Peyer's patch (tissue), 4 donors: Measurements from ENCODE around the gene DEFB116.

Source experiments
- POLR2A ChIP-seq, 2 donors: fragments of 450-650 bp; IDR thresholded peaks; one replicate each; pipeline ENCODE4 v1.5.1; 2017; ENCODE audit warnings: antibody characterized with exemption in 2 of 2, mild to moderate bottlenecking in 2 of 2, moderate library complexity in 2 of 2
- TF ChIP-seq, protein P1 (sequence below), 6 experiments: fragments of 450-650 bp in 4 of 6; fragments of 200-600 bp in 2 of 6; sonication (generic) in 1 of 6; IDR thresholded peaks; one replicate each; pipeline ENCODE4 v1.5.1; 2017 to 2019; ENCODE audit warnings: antibody characterized with exemption in 6 of 6, mild to moderate bottlenecking in 3 of 6, moderate library complexity in 1 of 6

GRCh38 chr20:31257364-31257763, 51.0 kb downstream of the DEFB116 start, which contains the start of gene DEFB115:
- TF ChIP-seq, protein P1, sequence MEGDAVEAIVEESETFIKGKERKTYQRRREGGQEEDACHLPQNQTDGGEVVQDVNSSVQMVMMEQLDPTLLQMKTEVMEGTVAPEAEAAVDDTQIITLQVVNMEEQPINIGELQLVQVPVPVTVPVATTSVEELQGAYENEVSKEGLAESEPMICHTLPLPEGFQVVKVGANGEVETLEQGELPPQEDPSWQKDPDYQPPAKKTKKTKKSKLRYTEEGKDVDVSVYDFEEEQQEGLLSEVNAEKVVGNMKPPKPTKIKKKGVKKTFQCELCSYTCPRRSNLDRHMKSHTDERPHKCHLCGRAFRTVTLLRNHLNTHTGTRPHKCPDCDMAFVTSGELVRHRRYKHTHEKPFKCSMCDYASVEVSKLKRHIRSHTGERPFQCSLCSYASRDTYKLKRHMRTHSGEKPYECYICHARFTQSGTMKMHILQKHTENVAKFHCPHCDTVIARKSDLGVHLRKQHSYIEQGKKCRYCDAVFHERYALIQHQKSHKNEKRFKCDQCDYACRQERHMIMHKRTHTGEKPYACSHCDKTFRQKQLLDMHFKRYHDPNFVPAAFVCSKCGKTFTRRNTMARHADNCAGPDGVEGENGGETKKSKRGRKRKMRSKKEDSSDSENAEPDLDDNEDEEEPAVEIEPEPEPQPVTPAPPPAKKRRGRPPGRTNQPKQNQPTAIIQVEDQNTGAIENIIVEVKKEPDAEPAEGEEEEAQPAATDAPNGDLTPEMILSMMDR (IDR thresholded peaks at IDR 0.05), result no peak
- TF ChIP-seq POLR2A (IDR thresholded peaks at IDR 0.05), result no peak
